ENCODE results near the gene ALDH3B2.
"Not testable (repeated sequence)": the region's sequence is repeated elsewhere in the genome, so short reads cannot be mapped to it uniquely, and the experiment has no call there.

The ALDH3B2 gene

DNA sequence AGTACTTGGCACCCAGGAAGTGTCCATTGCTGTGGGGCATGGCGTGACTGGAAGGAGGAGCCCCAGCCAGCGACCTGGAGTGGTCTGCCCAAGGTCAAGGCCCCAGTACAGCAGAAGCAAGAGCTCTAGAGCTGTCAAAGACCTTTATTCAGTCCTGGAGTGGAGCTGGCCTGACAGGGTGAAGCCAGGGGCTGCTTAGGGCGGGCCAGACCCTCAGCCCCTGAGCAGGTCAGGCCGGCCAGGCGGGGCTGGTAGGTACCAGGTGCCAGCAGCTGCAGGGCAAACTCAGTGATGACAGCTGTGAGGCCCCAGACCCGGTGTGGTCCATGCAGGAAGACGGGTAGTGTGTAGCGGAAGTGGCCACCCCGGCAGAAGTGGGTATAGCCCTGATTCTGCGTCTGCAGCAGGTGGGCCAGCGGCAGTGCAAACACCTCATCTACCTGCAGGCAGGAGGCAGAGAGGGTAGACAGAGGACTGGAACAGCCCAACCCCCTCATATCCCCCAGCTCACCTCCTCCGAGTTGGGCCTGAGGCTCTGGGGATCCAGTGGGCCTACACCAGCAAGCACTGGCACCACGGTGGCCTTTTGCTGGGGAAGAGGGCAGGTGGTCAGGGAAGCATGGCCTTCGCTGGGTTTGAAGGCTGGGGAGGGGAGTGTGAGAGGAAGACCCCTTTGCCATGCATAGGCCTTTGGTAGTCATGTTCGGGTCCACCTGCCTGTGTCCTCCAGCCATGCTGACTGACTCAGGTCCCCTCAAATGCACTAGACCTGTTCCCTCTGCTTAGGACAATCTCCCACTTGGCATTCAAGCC, 46.4 kb downstream of the ALDH3B2 start:
- DNase-seq = no peak

DNA sequence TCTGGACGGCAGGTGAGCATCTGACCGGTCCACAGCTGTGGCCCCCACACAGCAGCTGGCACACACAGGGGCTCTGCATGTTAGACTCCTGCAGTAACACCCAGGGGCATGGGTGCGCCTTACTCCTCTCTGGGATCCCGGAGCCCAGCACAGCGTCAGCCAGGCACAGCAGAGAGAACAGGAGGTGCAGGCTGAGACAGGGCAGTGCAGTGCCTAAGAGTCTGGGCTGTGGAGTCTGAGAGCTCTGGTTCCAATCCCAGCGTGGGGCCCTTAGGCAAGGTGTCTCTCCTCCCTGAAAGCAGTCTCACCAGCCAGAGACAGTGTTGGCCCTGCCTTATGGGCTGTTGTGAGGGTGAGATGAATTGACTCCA, 47.0 kb downstream of the ALDH3B2 start:
- DNase-seq = no peak

DNA sequence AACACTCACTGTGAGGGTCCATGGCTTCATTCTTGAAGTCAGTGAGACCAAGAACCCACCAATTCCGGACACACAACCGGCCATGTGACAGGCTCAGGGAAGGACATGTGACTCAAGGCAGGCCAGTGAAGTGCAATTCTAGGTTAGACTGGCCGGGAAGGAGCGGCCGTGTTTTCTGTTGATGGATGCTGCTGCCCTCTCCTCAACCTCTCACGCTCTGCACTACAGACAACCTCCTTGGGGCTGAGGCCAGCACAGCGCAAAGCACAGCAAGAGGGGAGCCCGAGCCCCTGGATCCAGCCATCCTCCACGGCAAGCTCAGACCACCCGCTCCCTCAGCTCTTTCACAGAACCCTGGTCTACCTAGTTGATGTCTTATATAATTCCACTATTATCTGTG, 47.5 kb downstream of the ALDH3B2 start:
- DNase-seq = no peak

DNA sequence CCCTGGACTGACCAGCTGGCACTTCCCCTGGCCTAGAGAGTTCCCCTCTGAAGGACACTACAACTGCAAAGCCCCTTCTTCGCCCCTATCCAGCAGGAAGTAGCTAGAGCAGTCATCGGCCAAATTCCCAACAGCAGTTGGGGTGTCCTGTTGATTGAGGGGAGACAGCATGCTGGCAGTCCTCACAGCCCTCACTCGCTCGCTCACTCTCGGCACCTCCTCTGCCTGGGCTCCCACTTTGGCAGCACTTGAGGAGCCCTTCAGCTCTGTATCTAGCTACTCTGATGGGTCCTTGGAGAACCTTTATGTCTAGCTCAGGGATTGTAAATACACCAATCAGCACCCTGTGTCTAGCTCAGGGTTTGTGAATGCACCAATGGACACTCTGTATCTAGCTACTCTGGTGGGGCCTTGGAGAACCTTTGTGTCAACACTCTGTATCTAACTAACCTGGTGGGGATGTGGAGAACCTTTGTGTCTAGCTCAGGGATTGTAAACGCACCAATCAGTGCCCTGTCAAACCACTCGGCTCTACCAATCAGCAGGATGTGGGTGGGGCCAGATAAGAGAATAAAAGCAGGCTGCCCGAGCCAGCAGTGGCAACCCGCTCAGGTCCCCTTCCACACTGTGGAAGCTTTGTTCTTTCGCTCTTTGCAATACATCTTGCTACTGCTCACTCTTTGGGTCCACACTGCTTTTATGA, 48.1 kb downstream of the ALDH3B2 start:
- DNase-seq = not testable (repeated sequence)

DNA sequence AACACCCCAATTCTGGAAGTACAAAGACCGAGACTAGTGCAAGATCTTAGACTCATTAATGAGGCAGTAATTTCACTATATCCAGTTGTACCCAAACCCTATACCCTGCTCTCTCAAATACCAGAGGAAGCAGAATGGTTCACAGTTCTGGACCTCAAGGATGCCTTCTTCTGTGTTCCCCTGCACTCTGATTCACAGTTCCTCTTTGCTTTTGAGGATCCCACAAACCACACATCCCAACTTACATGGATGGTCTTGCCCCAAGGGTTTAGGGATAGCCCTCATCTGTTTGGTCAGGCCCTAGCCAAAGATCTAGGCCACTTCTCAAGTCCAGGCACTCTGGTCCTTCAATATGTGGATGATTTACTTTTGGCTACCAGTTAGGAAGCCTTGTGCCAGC, 50.6 kb downstream of the ALDH3B2 start:
- not testable (repeated sequence) for DNase-seq

DNA sequence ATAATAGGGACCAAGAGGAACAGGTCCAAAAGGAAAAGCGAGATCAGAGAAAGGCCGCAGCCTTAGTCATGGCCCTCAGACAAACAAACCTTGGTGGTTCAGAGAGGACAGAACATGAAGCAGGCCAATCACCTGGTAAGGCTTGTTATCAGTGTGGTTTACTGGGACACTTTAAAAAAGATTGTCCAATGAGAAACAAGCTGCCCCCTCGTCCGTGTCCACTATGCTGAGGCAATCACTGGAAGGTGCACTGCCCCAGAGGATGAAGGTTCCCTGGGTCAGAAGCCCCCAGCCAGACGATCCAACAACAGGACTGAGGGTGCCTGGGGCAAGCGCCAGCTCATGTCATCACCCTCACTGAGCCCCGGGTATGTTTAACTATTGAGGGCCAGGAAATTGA, 51.5 kb downstream of the ALDH3B2 start:
- DNase-seq = not testable (repeated sequence)

DNA sequence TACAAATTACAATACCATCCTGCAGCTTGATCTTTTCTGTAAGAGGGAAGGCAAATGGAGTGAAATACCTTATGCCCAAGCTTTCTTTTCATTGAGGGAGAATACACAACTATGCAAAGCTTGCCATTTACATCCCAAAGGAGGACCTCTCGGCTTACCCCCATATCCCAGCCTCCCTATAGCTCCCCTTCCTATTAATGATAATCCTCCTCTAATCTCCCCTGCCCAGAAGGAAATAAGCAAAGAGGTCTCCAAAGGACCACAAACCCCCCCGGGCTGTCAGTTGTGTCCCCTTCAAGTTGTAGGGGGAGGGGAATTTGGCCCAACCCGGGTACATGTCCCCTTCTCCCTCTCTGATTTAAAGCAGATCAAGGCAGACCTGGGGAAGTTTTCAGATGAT, 52.5 kb downstream of the ALDH3B2 start:
- not testable (repeated sequence) for DNase-seq

DNA sequence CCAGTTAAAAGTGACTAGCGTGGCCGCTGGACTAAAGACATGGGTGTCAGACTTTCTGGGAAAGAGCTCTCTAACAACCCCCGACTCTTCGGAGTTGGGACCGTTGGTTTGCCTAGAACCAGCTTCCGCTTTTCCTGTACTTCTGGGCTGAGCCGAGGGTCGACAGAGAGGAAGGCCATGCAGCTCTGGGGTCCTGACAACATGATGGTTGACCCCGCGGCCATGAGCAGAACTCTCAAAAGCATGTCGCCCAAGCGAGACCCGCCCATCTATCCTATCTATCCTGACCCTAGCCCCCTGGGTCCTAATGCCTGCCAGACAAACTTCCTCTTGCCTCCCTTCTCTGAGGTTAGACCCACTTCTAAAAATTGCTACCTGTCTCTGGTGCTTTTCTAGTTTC, 53.8 kb downstream of the ALDH3B2 start:
- not testable (repeated sequence) for DNase-seq

DNA sequence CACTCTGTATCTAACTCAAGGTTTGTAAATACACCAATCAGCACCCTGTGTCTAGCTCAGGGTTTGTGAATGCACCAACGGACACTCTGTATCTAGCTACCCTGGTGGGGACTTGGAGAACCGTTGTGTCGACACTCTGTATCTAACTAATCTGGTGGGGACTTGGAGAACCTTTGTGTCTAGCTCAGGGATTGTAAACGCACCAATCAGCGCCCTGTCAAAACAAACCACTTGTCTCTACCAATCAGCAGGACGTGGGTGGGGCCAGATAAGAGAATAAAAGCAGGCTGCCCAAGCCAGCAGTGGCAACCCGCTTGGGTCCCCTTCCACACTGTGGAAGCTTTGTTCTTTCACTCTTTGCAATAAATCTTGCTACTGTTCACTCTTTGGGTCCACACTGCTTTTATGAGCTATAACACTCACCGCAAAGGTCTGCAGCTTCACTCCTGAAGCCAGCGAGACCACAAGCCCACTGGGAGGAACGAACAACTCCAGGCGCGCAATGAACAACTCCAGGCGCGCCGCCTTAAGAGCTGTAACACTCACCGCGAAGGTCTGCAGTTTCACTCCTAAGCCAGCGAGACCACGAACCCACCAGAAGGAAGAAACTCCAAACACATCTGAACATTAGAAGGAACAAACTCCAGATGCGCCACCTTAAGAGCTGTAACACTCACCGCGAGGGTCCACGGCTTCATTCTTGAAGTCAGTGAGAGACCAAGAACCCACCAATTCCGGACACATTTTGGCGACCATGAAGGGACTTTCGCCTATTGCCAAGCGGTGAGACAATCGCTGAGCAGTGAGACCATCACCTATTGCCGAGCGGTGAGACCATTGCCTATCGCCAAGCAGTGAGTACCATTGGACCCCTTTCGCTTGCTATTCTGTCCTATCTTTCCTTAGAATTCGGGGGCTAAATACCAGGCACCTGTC, 54.5 kb downstream of the ALDH3B2 start:
- not testable (repeated sequence) for DNase-seq

DNA sequence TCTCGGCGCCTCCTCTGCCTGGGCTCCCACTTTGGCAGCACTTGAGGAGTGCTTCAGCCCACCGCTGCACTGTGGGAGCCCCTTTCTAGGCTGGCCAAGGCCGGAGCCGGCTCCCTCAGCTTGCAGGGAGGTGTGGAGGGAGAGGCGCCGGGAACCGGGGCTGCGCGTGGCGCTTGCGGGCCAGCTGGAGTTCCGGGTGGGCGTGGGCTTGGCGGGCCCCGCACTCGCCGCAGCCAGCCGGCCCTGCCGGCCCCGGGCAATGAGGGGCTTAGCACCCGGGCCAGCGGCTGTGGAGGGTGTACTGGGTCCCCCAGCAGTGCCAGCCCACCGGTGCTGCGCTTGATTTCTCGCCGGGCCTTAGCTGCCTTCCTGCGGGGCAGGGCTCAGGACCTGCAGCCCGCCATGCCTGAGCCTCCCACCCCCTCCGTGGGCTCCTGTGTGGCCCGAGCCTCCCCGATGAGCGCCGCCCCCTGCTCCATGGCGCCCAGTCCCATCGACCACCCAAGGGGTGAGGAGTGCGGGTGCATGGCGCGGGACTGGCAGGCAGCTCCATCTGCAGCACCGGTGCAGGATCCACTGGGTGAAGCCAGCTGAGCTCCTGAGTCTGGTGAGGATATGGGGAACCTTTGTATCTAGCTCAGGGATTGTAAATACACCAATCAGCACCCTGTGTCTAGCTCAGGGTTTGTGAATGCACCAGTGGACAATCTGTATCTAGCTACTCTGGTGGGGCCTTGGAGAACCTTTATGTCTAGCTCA, 55.3 kb downstream of the ALDH3B2 start:
- not testable (repeated sequence) for DNase-seq

DNA sequence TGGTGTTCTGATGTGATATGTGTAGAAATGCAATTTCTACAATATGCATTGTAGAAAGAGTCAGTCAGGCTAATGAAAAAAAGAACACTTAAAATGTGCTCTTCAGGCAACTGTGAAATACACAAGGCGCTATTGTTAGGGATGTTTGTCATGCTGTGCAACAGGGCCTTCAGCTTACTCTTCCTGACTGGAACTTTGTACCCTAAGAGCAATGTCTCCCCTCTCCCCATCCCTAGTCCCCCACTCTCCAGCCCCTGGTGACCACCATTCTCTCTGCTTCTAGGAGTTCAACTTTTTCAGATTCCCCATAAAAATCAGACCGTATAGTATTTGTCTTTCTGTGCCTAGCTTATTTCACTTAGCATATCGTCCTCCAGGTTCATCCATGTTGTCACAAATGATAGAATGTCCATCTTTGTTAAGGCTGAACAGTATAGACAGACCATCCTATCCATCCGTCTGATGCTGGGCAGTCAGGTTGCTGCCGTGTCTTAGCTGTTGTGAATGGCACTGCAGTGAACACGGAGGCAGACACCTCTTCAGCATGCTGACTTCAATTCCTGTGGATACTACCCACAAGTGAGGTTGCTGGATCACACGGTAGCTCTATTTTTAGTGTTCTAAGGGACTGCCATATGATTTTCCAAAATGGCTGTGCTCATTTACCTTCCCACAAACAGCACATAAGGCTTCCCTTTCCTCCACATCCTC, 57.0 kb downstream of the ALDH3B2 start:
- DNase-seq = no peak

DNA sequence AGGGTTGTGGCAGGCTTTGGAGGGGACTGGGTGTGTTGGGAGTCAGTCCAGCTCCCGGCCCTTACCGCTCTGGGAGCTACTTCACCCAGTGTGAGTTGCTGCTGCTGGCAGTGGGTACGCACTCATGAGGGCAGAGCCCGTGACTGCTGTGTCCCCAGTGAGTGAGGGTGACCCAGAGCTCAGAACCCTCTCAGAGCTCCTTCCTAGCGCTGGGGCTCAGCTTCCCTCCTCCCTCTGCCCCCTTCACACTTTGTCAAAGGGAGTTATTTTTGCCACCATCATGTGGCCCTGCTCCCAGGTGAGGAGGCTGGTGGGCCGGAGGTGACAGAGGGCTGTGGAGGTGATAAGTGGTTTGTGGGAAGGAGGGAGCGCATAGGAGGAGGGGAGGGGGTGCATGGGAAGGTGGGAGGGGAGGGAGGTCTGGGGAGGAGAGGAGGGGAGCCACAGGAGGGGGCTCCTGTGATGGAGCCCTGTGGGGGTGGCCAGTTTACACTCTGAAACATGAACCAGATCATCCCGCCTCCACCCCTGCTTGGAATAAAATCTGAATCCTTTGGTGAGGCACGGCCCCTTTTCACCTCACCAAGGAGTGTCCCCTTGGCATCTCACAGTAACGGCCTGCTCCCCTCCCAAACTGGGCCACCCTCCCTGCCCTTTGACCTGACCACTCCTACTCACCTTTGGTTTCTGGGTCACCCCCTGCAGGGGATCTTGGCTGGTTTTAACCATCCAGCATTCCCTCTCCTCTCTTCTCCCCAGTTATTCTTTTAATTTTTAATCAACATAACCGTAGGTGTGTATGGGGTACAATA, 57.8 kb downstream of the ALDH3B2 start:
- no peak for DNase-seq

DNA sequence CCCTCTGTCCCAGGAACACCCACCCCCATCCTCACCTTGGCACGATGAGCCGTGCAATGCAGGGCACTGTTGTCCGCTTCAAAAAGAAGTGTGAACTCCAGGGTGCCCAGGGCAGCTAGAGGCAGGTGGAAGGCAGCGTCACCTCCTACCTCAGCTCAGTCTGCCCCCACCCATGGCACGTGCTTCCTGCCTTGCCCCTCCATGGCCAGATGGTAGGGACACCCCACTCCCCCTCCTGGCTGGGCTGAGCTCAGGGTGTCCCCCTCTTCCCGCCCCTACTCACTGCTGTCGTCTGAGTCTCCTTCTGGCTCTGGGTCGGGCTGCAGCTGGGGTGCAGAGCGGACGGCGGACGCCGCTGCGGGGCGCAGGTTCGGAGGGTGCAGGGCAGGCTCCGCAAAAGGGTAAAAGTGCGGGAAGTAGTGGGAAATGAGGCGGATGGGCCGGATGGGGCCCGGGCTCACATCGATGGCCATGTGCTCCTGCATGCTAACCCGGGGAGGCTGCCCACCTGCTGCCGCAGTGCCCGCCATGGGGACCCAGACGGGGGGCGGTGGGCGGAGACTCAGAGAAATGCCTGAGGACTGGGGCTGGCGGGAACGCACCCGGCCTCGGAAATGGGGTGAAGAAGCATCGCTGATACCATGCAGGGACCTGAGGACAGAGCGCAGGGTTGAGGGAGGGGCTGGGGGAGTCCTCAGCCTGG, 58.5 kb downstream of the ALDH3B2 start:
- DNase-seq = no peak

DNA sequence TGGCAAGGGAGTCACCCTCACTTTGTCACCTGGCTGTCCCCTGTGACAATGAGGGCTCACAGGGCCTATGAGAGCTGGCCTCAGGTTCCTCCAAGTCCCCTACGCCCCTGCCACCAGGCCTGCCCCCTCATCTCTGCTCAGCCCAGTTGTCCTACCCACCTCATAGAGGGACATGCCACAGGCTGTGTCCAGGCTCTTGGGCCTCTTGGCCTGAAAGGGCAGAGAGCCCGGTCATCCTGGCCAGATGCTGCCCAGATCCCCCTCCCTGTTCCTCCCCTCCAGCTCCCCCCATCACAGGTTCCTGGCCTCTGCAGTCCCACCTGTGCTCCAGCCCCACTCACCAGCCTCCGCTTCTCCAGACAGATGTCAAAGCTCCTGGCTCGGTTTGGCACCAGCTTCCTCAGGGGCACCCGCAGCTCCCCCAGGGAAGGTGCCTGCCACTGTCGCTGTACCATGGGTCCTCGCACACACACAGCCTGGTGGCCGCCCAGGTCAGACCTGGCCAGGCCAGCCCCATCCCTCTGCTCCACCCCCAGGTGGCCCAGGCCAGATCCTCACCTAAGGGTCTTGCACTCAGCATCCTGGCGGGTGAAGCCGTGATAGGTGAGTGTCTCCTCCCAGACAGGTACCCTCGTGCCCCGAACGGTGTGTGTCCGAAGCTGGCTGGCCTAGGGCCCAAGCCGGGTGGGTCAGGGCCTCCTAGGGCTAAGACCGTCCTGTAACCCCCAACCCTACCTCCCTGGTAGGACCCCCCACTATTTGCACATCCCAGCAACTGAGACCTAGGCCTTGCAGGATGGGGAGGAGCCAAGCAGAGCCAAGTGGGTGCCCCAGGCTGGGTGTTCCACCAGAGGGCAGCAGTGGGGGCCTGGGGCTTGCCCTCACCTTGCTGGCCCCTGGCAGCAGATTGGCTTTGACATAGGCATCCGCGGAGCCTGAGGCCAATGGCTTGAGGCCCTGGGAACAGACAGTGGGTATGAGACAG, 59.4 kb downstream of the ALDH3B2 start:
- no peak for DNase-seq

DNA sequence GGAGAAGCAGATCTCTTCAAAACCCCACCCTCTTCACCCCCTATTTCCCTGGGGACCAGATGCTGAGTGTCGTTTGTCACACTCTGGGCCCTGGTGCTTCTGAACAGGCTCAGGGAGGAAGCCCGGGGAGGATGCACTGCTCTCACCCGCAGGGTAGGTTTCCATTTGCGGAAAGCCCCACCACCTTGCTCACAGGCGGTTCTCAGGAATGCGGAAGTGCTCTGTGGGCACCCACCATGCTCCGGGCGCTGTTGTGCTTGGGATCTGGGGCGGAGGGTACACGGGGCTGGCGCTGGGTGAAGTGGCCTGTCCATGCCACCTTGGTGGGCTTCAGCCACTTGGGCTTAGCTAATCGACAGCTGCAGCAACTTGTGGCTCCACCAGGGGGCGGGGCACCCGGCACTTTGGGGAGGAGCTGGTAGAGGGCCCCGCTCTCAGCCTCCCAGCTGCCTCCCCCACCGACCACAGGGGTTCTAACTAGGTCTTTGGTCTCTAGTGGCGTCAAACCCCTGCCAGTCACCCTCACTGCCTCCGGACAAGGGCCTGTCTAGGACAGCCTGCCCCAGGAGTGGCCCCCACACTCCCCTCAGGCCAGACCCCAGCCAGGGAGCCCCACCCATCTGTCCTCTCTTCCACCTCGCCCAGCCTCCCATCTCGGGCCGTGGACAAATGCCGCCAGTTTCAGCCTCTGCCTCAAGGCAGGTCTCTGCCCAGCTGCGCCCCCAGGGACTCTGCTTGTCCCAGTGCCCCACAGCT, 60.3 kb downstream of the ALDH3B2 start:
- DNase-seq = no peak

DNA sequence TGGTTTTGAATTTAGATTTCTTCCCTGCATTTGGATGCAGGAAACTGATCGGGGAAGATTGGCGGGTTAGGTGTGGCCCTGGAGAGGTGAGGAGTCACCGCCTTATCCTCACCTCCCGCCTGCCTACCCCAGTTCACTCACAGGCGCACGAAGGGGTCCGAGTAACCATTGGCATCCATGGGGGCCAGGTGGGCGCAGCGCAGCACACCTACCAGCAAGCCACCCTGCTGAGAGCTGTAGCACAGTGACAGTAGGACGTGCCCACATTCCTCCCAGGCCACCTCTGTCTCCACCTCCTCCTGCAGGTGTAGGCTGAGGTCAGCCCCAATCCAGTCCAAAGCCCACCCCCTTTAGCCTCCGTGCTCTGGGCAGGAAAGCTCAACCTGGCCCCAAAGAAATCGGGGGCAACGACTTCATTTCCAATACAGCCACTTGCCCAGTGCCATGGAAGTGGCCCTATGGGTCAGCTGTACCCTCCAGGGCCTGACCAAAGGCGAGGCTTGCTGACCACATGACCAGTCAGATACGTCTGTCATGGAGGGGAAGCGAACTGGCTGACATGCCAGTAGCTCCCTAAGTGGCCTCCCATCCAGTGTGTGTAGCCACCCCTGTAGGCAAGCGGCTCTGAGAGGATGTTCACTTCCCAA, 61.0 kb downstream of the ALDH3B2 start:
- no peak for DNase-seq

DNA sequence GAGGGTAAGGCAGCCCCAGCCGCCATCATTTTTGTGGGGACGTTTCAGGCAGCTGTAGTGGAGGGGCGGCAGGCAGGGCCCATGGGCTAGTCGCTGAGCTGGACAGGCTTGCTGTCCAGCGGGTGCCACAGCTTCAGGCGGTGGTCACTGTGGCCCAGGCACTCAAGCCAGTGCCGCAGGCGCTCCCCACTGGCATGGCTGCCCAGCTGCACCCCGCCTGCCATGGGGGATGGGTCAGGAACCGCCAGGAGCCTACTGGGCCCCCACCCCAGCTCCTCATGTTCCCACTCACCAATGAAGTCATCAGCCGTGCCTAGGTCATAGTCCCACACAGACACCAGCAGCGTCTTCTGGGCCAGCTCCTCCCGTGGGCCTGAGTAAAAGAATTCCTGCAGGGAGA, 61.7 kb downstream of the ALDH3B2 start:
- DNase-seq = no peak
